B cell (primary cell): ENCODE measurements around the gene FBXO7. TPM values are rescaled to one million over a fixed set of nuclear protein-coding genes. Genes with fewer than 3 reads are reported as not detected.

Experiments used
- ATAC-seq: fragments of 200-7000 bp; cut with Tn5 transposase; one replicate; pipeline ENCODE4 v1.10.0; 2021; ENCODE audit warnings: low read depth, mild to moderate bottlenecking, moderate number of reproducible peaks, moderate library complexity
- CTCF ChIA-PET: fragments of 350-600 bp; sonication (Branson Sonifier 250); formaldehyde crosslinking; loops from one replicate; lab custom pipeline; 2021; ENCODE audit warnings: antibody characterized with exemption, inconsistent platforms; lab: Charles Lee
- POLR2A ChIA-PET: fragments of 350-600 bp; sonication (Branson Sonifier 250); formaldehyde crosslinking; loops from one replicate; lab custom pipeline; 2021; ENCODE audit warnings: antibody characterized with exemption; lab: Charles Lee
- DNase-seq: peaks from one replicate; pipeline ENCODE4 v3.0.0; 2013
- H2AFZ ChIP-seq: 2 replicates; pipeline ENCODE4 v1.6.1; 2012; ENCODE audit warnings: mild to moderate bottlenecking, low read depth, low read length; ENCODE audit not compliant: insufficient read depth, poor library complexity, severe bottlenecking
- H3K27ac ChIP-seq, 2 donors: 1 replicate in 1 of 2; 2 replicates in 1 of 2; pipeline ENCODE4 v1.5.1; 2012 to 2013; ENCODE audit warnings: low read length in 2 of 2, mild to moderate bottlenecking in 2 of 2, moderate library complexity in 1 of 2
- H3K27me3 ChIP-seq, 4 experiments: fragments of 200-600 bp in 1 of 4; sonication (generic) in 1 of 4; replicated peaks in 1 of 4; 1 replicate in 2 of 4; 2 replicates in 2 of 4; pipeline versions ENCODE4 v1.6.1 to v1.7.0; 2013 to 2016; ENCODE audit warnings: low read length in 3 of 4, mild to moderate bottlenecking in 2 of 4, mixed read lengths in 1 of 4, moderate library complexity in 1 of 4; ENCODE audit not compliant: insufficient read depth in 4 of 4, control insufficient read depth in 3 of 4; ENCODE audit errors: control extremely low read depth in 1 of 4
- H3K36me3 ChIP-seq, 2 experiments: replicated peaks in 1 of 2; 1 replicate in 1 of 2; 2 replicates in 1 of 2; pipeline versions ENCODE4 v1.6.1 to v1.7.1; 2013; ENCODE audit warnings: low read length in 1 of 2; ENCODE audit not compliant: insufficient read depth in 2 of 2, control insufficient read depth in 1 of 2; ENCODE audit errors: control extremely low read depth in 1 of 2, extremely low read depth in 1 of 2
- H3K4me1 ChIP-seq, 2 donors: fragments of 200-600 bp in 1 of 2; sonication (generic) in 1 of 2; 1 replicate in 1 of 2; 2 replicates in 1 of 2; pipeline versions ENCODE4 v1.5.1 to v1.6.1; 2013 to 2017; ENCODE audit warnings: low read length in 2 of 2; ENCODE audit not compliant: control insufficient read depth in 2 of 2, insufficient read depth in 2 of 2
- H3K4me2 ChIP-seq: replicated peaks from 2 replicates; pipeline ENCODE3; 2012; ENCODE audit warnings: mild to moderate bottlenecking, low read depth, low read length; ENCODE audit not compliant: poor library complexity, severe bottlenecking
- H3K4me3 ChIP-seq, 5 experiments: fragments of 200-600 bp in 1 of 5; sonication (generic) in 1 of 5; 1 replicate in 3 of 5; 2 replicates in 2 of 5; pipeline versions ENCODE4 v1.5.1 to v1.7.0; 2011 to 2016; ENCODE audit warnings: low read length in 4 of 5, mild to moderate bottlenecking in 4 of 5, low read depth in 2 of 5, control low read depth in 1 of 5, moderate library complexity in 1 of 5; ENCODE audit not compliant: insufficient read depth in 1 of 5; ENCODE audit errors: control extremely low read depth in 1 of 5, extremely low read depth in 1 of 5
- H3K79me2 ChIP-seq: fragments of 200-600 bp; sonication (generic); one replicate; pipeline ENCODE4 v1.6.0; 2016; ENCODE audit warnings: low read length; ENCODE audit not compliant: control insufficient read depth, insufficient read depth
- H3K9ac ChIP-seq: fragments of 200-600 bp; sonication (generic); 2 replicates; pipeline ENCODE4 v1.6.1; 2017; ENCODE audit warnings: mild to moderate bottlenecking, low read length, moderate library complexity
- H3K9me3 ChIP-seq, 3 donors: one replicate each; pipeline versions ENCODE4 v1.6.1 to v1.7.1; 2013; ENCODE audit warnings: low read length in 2 of 3; ENCODE audit not compliant: control insufficient read depth in 2 of 3, insufficient read depth in 1 of 3; ENCODE audit errors: control extremely low read depth in 1 of 3
- H4K20me1 ChIP-seq: 2 replicates; pipeline ENCODE4 v1.6.0; 2012; ENCODE audit warnings: mild to moderate bottlenecking, low read length; ENCODE audit not compliant: insufficient read depth, control insufficient read depth, poor library complexity, severe bottlenecking
- H3K27ac Mint-ChIP-seq: one replicate; pipeline ENCODE4 v1.8.0; 2021; ENCODE audit warnings: mixed read lengths
- H3K27me3 Mint-ChIP-seq: one replicate; pipeline ENCODE4 v1.8.0; 2021; ENCODE audit warnings: mixed read lengths
- H3K4me1 Mint-ChIP-seq: one replicate; pipeline ENCODE4 v1.8.0; 2021; ENCODE audit warnings: mixed read lengths
- H3K4me3 Mint-ChIP-seq: one replicate; pipeline ENCODE4 v1.8.0; 2021; ENCODE audit warnings: mixed read lengths
- H3K9me3 Mint-ChIP-seq: one replicate; pipeline ENCODE4 v1.8.0; 2022; ENCODE audit warnings: mixed read lengths; ENCODE audit not compliant: insufficient read depth
- EZH2 ChIP-seq: IDR thresholded peaks from 2 replicates; pipeline ENCODE4 v1.6.1; 2012; ENCODE audit warnings: borderline replicate concordance, low read depth, mild to moderate bottlenecking, moderate library complexity, low read length; ENCODE audit not compliant: insufficient read depth, poor library complexity, severe bottlenecking
- WGBS: methylation state at CpG from one replicate; pipeline ENCODE4 v1.1.5; 2013; ENCODE audit warnings: missing lambda C conversion rate; ENCODE audit not compliant: insufficient coverage; 5-methylcytosine and 5-hydroxymethylcytosine counted together
- intact Hi-C: fragments of 100-400 bp; cut with micrococcal nuclease; formaldehyde crosslinking; loops from one replicate; pipeline ENCODE4 v1.10.0; 2022
- polyA plus RNA-seq: library from polyadenylated mRNA; depleted of rRNA; stranded (reverse); fragments of >200 nt; gene quantifications from 2 replicates; pipeline ENCODE4 v1.2.3, GENCODE V29; 2012
- total RNA-seq, 2 donors: library from RNA; stranded (reverse); fragments of 120-200 nt in 1 of 2; gene quantifications; 1 replicate in 1 of 2; 2 replicates in 1 of 2; pipeline versions ENCODE4 v1.2.3 to v1.2.4, GENCODE V29; 2013 to 2022
- TF ChIP-seq, protein P1 (sequence below): fragments of 200-600 bp; IDR thresholded peaks from one replicate; pipeline ENCODE4 v1.8.0; 2022; ENCODE audit warnings: antibody characterized with exemption, mild to moderate bottlenecking

The FBXO7 gene
- total and polyA plus RNA-seq, 2 donors (not counting 1 experiment from before 2014, with no cell fraction given) = 66.2 to 106 TPM

DNA sequence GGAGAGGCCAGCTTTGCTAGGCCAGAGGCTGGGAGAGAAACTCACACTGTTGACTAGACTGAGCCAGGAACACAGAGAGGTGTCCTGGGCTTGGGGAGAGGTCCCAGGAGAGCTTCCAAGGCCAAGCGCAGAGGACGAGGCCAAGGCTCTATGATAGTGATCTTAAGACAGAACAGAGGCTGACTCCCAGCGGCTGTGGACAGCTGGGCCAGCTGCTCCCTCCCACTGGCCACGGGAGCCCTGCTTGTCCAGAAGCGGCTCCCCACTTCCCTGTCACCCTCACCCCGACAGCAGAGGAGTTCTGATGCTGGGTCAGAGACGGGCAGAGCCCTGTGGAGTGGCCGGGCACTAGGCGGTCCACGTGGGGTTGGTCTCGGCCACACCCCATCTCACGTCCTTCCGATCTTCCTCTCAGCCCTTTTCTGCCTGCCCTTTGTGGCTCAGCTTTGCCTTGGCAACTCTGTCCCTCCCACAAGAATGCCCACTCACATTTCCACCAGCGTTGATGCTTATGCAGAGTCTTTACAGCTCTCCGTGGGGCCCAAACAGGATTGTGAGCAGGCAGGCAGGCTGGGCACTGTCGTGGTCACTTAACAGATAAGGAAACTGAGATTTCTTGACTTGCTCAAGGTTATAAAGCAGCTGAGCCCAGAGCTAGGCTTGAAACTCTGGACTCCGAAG is 68.2 kb downstream of the FBXO7 start:
- no peaks in the 10 kb centered on the region for H3K9me3 ChIP-seq
- intact Hi-C loops = no loop called here
- Mint-ChIP-seq H3K27me3 (peaks cover 19% of the 10 kb centered on the region), H3K4me3 (no peak overlapping the region), H3K9me3 (no peaks in the 10 kb centered on the region), H3K27ac (no peak overlapping the region), H3K4me1 (no peaks in the 10 kb centered on the region)
- no peaks in the 10 kb centered on the region for H4K20me1 ChIP-seq
- no peaks in the 10 kb centered on the region for H3K4me1 ChIP-seq
- POLR2A ChIA-PET = no interaction called here
- no peak for DNase-seq
- H2AFZ ChIP-seq = no peak overlapping the region
- H3K36me3 ChIP-seq = no peaks in the 10 kb centered on the region
- peaks cover 0 to 6% (median 1%) of the 10 kb centered on the region in 4 experiments for H3K27me3 ChIP-seq
- no peak overlapping the region for H3K9ac ChIP-seq
- CTCF ChIA-PET = no interaction called here
- no peak overlapping the region for H3K4me2 ChIP-seq
- TF ChIP-seq, protein P1, sequence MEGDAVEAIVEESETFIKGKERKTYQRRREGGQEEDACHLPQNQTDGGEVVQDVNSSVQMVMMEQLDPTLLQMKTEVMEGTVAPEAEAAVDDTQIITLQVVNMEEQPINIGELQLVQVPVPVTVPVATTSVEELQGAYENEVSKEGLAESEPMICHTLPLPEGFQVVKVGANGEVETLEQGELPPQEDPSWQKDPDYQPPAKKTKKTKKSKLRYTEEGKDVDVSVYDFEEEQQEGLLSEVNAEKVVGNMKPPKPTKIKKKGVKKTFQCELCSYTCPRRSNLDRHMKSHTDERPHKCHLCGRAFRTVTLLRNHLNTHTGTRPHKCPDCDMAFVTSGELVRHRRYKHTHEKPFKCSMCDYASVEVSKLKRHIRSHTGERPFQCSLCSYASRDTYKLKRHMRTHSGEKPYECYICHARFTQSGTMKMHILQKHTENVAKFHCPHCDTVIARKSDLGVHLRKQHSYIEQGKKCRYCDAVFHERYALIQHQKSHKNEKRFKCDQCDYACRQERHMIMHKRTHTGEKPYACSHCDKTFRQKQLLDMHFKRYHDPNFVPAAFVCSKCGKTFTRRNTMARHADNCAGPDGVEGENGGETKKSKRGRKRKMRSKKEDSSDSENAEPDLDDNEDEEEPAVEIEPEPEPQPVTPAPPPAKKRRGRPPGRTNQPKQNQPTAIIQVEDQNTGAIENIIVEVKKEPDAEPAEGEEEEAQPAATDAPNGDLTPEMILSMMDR = no peak
- no peak for TF ChIP-seq EZH2
- 89% methylated on average over 16 of the region's 17 CpGs for WGBS
- H3K79me2 ChIP-seq = no peaks in the 10 kb centered on the region
- H3K27ac ChIP-seq = no peak overlapping the region
- H3K4me3 ChIP-seq = no peak overlapping the region
- no peak for ATAC-seq

DNA sequence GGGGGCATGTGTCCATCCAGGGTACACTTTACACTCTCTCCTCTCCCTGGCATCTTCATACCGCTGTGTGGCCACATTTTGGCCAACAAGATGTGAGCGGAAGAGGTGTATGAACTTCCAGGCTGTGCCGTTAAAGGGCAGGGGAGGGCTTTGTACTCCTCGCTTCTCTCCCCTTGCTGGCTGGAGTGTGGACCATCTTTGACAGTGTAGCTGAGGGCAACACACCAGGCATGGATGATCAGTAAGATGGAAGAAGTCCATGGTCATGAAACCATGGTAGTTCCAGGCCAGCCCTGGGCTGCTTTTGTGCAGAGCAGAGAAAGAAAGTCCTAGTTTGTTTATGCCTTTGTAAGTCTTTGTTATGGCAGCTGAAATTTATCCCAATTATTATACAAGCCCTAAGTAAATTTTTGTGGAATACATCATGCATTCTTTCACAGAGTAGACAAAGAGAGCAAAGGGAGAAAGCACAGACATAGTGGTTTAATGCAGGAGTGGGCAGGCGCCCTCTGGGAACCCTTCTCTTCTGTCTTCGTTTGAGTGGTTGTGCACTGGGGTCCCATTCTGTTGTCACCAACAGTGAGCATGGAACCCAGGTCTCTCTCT is 70.4 kb downstream of the FBXO7 start:
- H3K9ac ChIP-seq = no peak overlapping the region
- no peak for ATAC-seq
- Mint-ChIP-seq H3K27ac (no peak overlapping the region), H3K4me3 (no peak overlapping the region), H3K27me3 (peaks cover 16% of the 10 kb centered on the region), H3K9me3 (no peaks in the 10 kb centered on the region), H3K4me1 (no peaks in the 10 kb centered on the region)
- no peak overlapping the region for H3K27ac ChIP-seq
- no peaks in the 10 kb centered on the region for H4K20me1 ChIP-seq
- no peaks in the 10 kb centered on the region for H3K79me2 ChIP-seq
- peaks cover 0 to 2% (median 0%) of the 10 kb centered on the region in 4 experiments for H3K27me3 ChIP-seq
- intact Hi-C loops = no loop called here
- ChIA-PET POLR2A (no interaction called here), CTCF (no interaction called here)
- 94% methylated on average over 6 of the region's 6 CpGs for WGBS
- no peak for DNase-seq
- H3K36me3 ChIP-seq = no peaks in the 10 kb centered on the region
- H3K4me3 ChIP-seq = no peak overlapping the region
- H3K9me3 ChIP-seq = no peaks in the 10 kb centered on the region
- no peak overlapping the region for H2AFZ ChIP-seq
- no peaks in the 10 kb centered on the region for H3K4me1 ChIP-seq
- TF ChIP-seq, protein P1 = no peak
- TF ChIP-seq EZH2 = no peak
- no peak overlapping the region for H3K4me2 ChIP-seq
